ENCODE results near the gene ATE1.

ATE1 gene

DNA sequence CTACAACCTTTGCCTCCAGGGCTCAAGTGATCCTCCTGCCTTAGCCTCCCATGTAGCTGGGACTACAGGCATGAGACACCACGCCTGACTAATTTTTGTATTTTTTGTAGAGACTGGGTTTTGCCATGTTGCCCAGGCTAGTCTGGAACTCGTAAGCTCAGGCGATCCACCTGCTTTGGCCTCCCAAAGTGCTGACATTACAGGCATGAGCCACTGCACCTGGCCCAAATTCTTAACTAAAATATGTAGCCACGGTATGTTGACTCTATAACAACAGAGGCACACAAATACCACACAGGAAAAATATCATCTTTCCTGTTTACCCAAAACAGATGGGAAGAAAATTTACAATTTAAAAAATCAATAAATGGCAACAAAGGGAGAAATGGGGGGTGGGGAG lies 115.8 kb downstream of the ATE1 start:
- DNase-seq (ENCODE audit: extremely low spot score), result no peak
- POLR2A ChIA-PET, result no interaction called here
- no peak for TF ChIP-seq CTCF (IDR thresholded peaks at IDR 0.05; ENCODE audit: control extremely low read depth, extremely low read depth, low read depth, missing control alignments)
- CTCF ChIA-PET, result interaction anchor here (1.3 to 2.5 kb wide), 2 partner anchors 12 to 89 kb away, joined by 3 to 24 read pairs; no protein-coding TSS in a partner anchor

DNA sequence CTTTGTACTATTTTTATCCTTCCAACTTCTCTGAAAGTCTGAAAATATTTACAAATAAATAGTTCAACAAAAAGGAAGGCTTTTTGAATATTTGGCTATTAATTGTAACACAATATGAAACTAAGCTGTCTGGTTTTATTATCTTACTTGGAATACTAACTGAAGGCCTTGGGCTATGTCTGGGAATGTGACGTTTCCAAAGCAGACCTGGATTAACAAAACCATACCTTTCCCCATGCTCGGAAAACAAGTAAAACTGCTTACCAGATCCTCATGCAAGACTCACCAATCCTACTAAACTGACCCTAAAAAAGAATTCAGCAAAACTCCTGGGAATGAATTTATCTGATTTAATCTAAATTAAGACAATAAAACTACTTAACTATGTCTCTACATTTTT lies 116.4 kb downstream of the ATE1 start:
- no peak for TF ChIP-seq CTCF (IDR thresholded peaks at IDR 0.05; ENCODE audit: control extremely low read depth, extremely low read depth, low read depth, missing control alignments)
- ChIA-PET POLR2A (no interaction called here), CTCF (interaction anchor here (1.3 to 2.5 kb wide), 2 partner anchors 12 to 89 kb away, joined by 3 to 24 read pairs; no protein-coding TSS in a partner anchor)
- DNase-seq (ENCODE audit: extremely low spot score), result no peak

DNA sequence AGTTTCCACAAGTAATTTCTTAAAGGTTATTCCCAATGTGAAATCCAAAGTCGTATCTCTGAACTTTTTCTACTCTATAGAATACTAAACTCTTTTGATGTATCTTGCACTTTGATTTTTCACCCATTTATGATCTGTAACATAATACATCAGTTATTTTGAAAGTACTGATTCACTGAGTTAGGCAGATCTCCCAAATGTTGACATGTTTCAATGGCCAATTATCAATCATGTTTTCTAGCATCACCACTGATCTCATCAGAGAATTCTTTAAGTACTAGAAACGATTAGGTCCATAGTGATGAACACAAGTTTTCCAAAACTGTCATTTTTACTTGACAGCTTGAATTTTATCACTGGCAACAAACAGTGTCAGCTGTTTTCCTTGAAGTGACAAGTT lies 119.0 kb downstream of the ATE1 start:
- CTCF ChIA-PET, result interaction anchor here (2.0 kb wide), 1 partner anchor 16 kb away, joined by 5 read pairs; no protein-coding TSS in a partner anchor

DNA sequence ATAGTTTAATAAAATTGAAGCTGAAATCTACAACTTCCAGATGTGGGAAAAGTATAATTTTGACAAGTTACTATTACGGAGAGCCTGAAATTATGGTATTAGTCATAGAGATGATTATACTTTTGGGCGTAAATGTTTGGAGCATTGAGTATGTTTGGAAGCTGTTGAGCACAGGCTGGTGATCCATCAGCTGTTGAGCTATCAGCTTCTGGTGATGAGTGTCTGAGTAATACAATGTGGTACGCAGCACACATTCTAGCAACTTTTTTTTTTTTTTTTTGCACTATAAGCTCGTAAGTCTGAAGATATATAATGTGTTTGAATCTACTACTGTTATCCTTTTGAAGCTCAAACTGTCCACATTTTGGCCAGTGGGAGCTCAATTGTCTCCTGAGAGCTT lies 123.4 kb downstream of the ATE1 start:
- no peak for TF ChIP-seq CTCF (IDR thresholded peaks at IDR 0.05; ENCODE audit: control extremely low read depth, extremely low read depth, low read depth, missing control alignments)
- ChIA-PET POLR2A (no interaction called here), CTCF (interaction anchor here (0.9 to 5.1 kb wide), 7 partner anchors 10 to 97 kb away, joined by 3 to 35 read pairs (median 3); no protein-coding TSS in a partner anchor)
- no peak for DNase-seq (ENCODE audit: extremely low spot score)

More for the DNA sequence above, 119.0 kb downstream of the ATE1 start:
- no peak for TF ChIP-seq CTCF (IDR thresholded peaks at IDR 0.05; ENCODE audit: control extremely low read depth, extremely low read depth, low read depth, missing control alignments)
- no peak for DNase-seq (ENCODE audit: extremely low spot score)
- POLR2A ChIA-PET, result no interaction called here

DNA sequence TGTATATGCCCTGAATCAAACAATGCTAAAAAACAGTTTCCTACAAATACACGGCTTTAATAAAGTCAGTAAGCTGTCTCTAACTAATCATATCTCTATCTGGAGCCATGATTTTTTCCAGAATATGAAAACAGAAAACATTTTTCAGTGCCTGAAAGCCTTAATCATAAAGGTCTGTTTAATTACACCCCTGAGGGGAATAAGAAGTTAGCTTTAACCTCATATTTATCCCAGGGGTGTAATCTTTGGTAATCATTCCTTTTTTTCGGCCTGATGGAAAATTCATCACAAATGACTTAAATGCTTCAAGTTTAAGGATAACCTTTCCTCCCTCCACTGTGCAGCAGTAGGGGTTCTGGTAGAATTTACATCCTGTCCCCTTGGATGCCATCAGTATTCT lies 124.2 kb downstream of the ATE1 start:
- no peak for DNase-seq (ENCODE audit: extremely low spot score)
- TF ChIP-seq CTCF (IDR thresholded peaks at IDR 0.05; ENCODE audit: control extremely low read depth, extremely low read depth, low read depth, missing control alignments), result no peak
- POLR2A ChIA-PET, result no interaction called here
- CTCF ChIA-PET, result interaction anchor here (0.9 to 5.1 kb wide), 6 partner anchors 12 to 44 kb away, joined by 3 to 35 read pairs (median 4); no protein-coding TSS in a partner anchor

DNA sequence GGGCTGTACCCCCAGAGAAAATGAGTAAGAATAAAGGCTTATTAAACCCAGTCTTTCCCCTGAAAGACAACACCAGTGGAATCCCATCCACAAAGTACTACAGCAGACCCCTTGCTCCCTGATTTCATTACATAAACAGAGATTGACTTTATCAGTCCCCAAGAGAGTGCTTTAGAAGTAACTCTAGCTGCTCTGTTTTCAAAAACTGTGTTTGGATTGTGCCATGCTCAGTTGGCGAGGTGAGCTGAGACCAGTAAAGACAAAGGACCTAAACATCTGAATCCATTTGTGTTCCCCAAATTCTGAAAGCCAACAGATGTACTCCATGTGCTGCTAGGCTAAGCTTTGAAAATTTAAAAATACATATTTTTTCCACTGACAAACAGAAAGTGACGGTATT lies 127.0 kb downstream of the ATE1 start:
- no peak for DNase-seq (ENCODE audit: extremely low spot score)
- POLR2A ChIA-PET, result no interaction called here

More for the DNA sequence above, 127.0 kb downstream of the ATE1 start:
- no peak for TF ChIP-seq CTCF (IDR thresholded peaks at IDR 0.05; ENCODE audit: control extremely low read depth, extremely low read depth, low read depth, missing control alignments)
- CTCF ChIA-PET, result interaction anchor here (0.8 kb wide), 1 partner anchor 23 kb away, joined by 5 read pairs; no protein-coding TSS in a partner anchor

Measured in GM10248 (cell line).